H1 (cell line): Measurements from ENCODE around the gene NR3C2. TPM values are rescaled to one million over a fixed set of nuclear protein-coding genes. Genes with fewer than 3 reads are reported as not detected.

Source experiments
- CTCF ChIA-PET: fragments of 300-600 bp; sonication (Branson Sonifier 250); formaldehyde crosslinking; loops from one replicate; lab custom pipeline; 2021; ENCODE audit not compliant: partially characterized antibody; lab: Charles Lee
- POLR2A ChIA-PET: fragments of 300-600 bp; sonication (Branson Sonifier 250); formaldehyde crosslinking; loops from one replicate; lab custom pipeline; 2021; ENCODE audit warnings: inconsistent platforms; ENCODE audit not compliant: partially characterized antibody; lab: Charles Lee
- DNase-seq, 2 experiments: peaks; one replicate each; pipeline versions ENCODE4 v3.0.0 to v3.0.0-alpha.2; 2010 to 2022; ENCODE audit warnings: low spot score in 2 of 2, low read depth in 1 of 2, mixed read lengths in 1 of 2
- FAIRE-seq: peaks from 2 replicates; lab custom pipeline; 2011; peaks lifted over from hg19 to GRCh38; lab: Jason Lieb, UNC
- H2AFZ ChIP-seq: 2 replicates; pipeline ENCODE4 v1.8.1; 2012; ENCODE audit warnings: low read length, inconsistent platforms
- H2AK5ac ChIP-seq: 2 replicates; pipeline ENCODE4 v1.6.1; 2013; ENCODE audit warnings: low read depth, low read length
- H2BK120ac ChIP-seq: replicated peaks from 2 replicates; pipeline ENCODE3; 2013; ENCODE audit warnings: low read depth, low read length, inconsistent platforms
- H2BK12ac ChIP-seq: 2 replicates; pipeline ENCODE4 v1.6.1; 2013; ENCODE audit warnings: low read depth, low read length
- H2BK15ac ChIP-seq: 2 replicates; pipeline ENCODE4 v1.6.1; 2013; ENCODE audit warnings: low read length
- H2BK20ac ChIP-seq: 2 replicates; pipeline ENCODE4 v1.6.1; 2013; ENCODE audit warnings: low read length
- H2BK5ac ChIP-seq: 2 replicates; pipeline ENCODE4 v1.6.1; 2013; ENCODE audit warnings: low read depth, low read length
- H3K14ac ChIP-seq: 2 replicates; pipeline ENCODE4 v1.6.1; 2013; ENCODE audit warnings: inconsistent platforms; ENCODE audit not compliant: insufficient read length
- H3K18ac ChIP-seq: 2 replicates; pipeline ENCODE4 v1.6.1; 2013; ENCODE audit warnings: low read length; ENCODE audit errors: extremely low read depth
- H3K23ac ChIP-seq: 2 replicates; pipeline ENCODE4 v1.6.1; 2013; ENCODE audit warnings: inconsistent platforms; ENCODE audit not compliant: insufficient read length
- H3K23me2 ChIP-seq: 2 replicates; pipeline ENCODE4 v1.6.1; 2013; ENCODE audit warnings: low read depth, low read length
- H3K27ac ChIP-seq: 2 replicates; pipeline ENCODE4 v1.6.1; 2011; ENCODE audit warnings: low read depth, low read length, inconsistent platforms
- H3K27me3 ChIP-seq, 4 experiments: replicated peaks in 1 of 4; 1 replicate in 1 of 4; 2 replicates in 3 of 4; pipeline versions ENCODE4 v1.6.1 to v1.8.1; 2011 to 2013; ENCODE audit warnings: low read length in 3 of 4, mild to moderate bottlenecking in 3 of 4, inconsistent platforms in 2 of 4, mixed read lengths in 2 of 4, moderate library complexity in 1 of 4; ENCODE audit not compliant: control insufficient read depth in 3 of 4, insufficient read depth in 3 of 4; ENCODE audit errors: extremely low read depth in 1 of 4
- H3K36me3 ChIP-seq, 4 experiments: 2 replicates each; pipeline versions ENCODE4 v1.6.1 to v1.8.1; 2011 to 2013; ENCODE audit warnings: mild to moderate bottlenecking in 4 of 4, low read length in 3 of 4, moderate library complexity in 2 of 4, control low read depth in 1 of 4, inconsistent platforms in 1 of 4; ENCODE audit not compliant: insufficient read depth in 4 of 4, control insufficient read depth in 2 of 4
- H3K4ac ChIP-seq: replicated peaks from 2 replicates; pipeline ENCODE3; 2013; ENCODE audit warnings: low read length, low read depth, mixed read lengths, inconsistent platforms; ENCODE audit not compliant: insufficient read length
- H3K4me1 ChIP-seq, 4 experiments: replicated peaks in 1 of 4; 1 replicate in 1 of 4; 2 replicates in 3 of 4; pipeline versions ENCODE4 v1.6.1 to v1.8.1; 2011 to 2013; ENCODE audit warnings: low read length in 3 of 4, inconsistent platforms in 2 of 4, mixed read lengths in 1 of 4; ENCODE audit not compliant: insufficient read depth in 4 of 4, control insufficient read depth in 3 of 4
- H3K4me2 ChIP-seq, 2 experiments: 2 replicates each; pipeline versions ENCODE4 v1.6.1 to v1.8.1; 2011 to 2013; ENCODE audit warnings: low read depth in 2 of 2, low read length in 2 of 2, control low read depth in 1 of 2, inconsistent platforms in 1 of 2, mild to moderate bottlenecking in 1 of 2; ENCODE audit not compliant: insufficient read depth in 1 of 2
- H3K4me3 ChIP-seq, 4 experiments: fragments of 200-600, 300-600 bp in 1 of 4; sonication (generic), shearing (Covaris generic), sonication (Bioruptor Twin) in 1 of 4; 2 replicates each; pipeline versions ENCODE4 v1.5.1 to v1.8.1; 2011 to 2016; ENCODE audit warnings: low read length in 4 of 4, low read depth in 3 of 4, control low read depth in 2 of 4, inconsistent platforms in 2 of 4, mild to moderate bottlenecking in 2 of 4, mixed read lengths in 1 of 4, moderate library complexity in 1 of 4; ENCODE audit not compliant: insufficient read depth in 2 of 4; ENCODE audit errors: extremely low read depth in 1 of 4
- H3K56ac ChIP-seq: replicated peaks from 2 replicates; pipeline ENCODE3; 2013; ENCODE audit warnings: low read depth, mild to moderate bottlenecking, mixed read lengths, low read length, inconsistent platforms; ENCODE audit not compliant: insufficient read length
- H3K79me1 ChIP-seq: 2 replicates; pipeline ENCODE4 v1.6.1; 2013; ENCODE audit warnings: low read depth, low read length, control low read depth
- H3K79me2 ChIP-seq, 2 experiments: 2 replicates each; pipeline versions ENCODE4 v1.6.1 to v1.8.1; 2012 to 2013; ENCODE audit warnings: low read length in 2 of 2, mild to moderate bottlenecking in 2 of 2, inconsistent platforms in 1 of 2; ENCODE audit not compliant: insufficient read depth in 2 of 2, control insufficient read depth in 1 of 2
- H3K9ac ChIP-seq, 4 experiments: replicated peaks in 1 of 4; 1 replicate in 1 of 4; 2 replicates in 3 of 4; pipeline versions ENCODE4 v1.6.1 to v1.8.1; 2011 to 2013; ENCODE audit warnings: low read depth in 3 of 4, low read length in 3 of 4, control low read depth in 2 of 4, mild to moderate bottlenecking in 2 of 4, moderate library complexity in 2 of 4, inconsistent platforms in 1 of 4; ENCODE audit errors: extremely low read depth in 1 of 4
- H3K9me3 ChIP-seq, 2 experiments: 2 replicates each; pipeline versions ENCODE4 v1.6.1 to v1.8.1; 2012 to 2013; ENCODE audit warnings: mild to moderate bottlenecking in 2 of 2, moderate library complexity in 2 of 2, control low read depth in 1 of 2, inconsistent platforms in 1 of 2, low read depth in 1 of 2, low read length in 1 of 2, mixed read lengths in 1 of 2; ENCODE audit not compliant: insufficient read depth in 2 of 2
- H4K20me1 ChIP-seq, 2 experiments: replicated peaks in 1 of 2; 2 replicates each; pipeline versions ENCODE3 to v1.8.1; 2011 to 2013; ENCODE audit warnings: inconsistent platforms in 2 of 2, low read length in 2 of 2, mild to moderate bottlenecking in 1 of 2; ENCODE audit not compliant: insufficient read depth in 2 of 2, control insufficient read depth in 1 of 2
- H4K5ac ChIP-seq: 2 replicates; pipeline ENCODE4 v1.6.1; 2013; ENCODE audit warnings: low read length, low read depth, mixed read lengths, inconsistent platforms; ENCODE audit not compliant: insufficient read length
- H4K8ac ChIP-seq: 2 replicates; pipeline ENCODE4 v1.8.0; 2013; ENCODE audit warnings: mild to moderate bottlenecking, moderate library complexity, low read length, inconsistent platforms; ENCODE audit not compliant: insufficient read depth; ENCODE audit errors: extremely low read depth
- H4K91ac ChIP-seq: replicated peaks from 2 replicates; pipeline ENCODE3; 2013; ENCODE audit warnings: low read length, mixed read lengths, inconsistent platforms; ENCODE audit not compliant: insufficient read length
- RBBP5 ChIP-seq: IDR thresholded peaks from 2 replicates; pipeline ENCODE4 v1.7.1; 2012; ENCODE audit warnings: low read depth, mild to moderate bottlenecking, inconsistent platforms, low read length, moderate library complexity, borderline replicate concordance
- WGBS, 2 experiments: shearing (Covaris generic) in 1 of 2; methylation state at CpG; one replicate each; pipeline versions ENCODE4 v1.1.6 to v1.1.7; 2013 to 2015; ENCODE audit warnings: low lambda C conversion rate in 2 of 2, mixed read lengths in 2 of 2, inconsistent platforms in 1 of 2, low coverage in 1 of 2, missing lambda C conversion rate in 1 of 2; ENCODE audit not compliant: insufficient replicate concordance in 2 of 2, insufficient coverage in 1 of 2, insufficient read length in 1 of 2; ENCODE audit errors: extremely low coverage in 1 of 2, missing lambda C conversion rate in 1 of 2; 5-methylcytosine and 5-hydroxymethylcytosine counted together
- polyA plus RNA-seq, 7 experiments: library from polyadenylated mRNA; depleted of rRNA in 3 of 7; stranded (reverse) in 5 of 7; unstranded in 2 of 7; fragments of >200 nt in 5 of 7; fragments of 200-250 nt in 2 of 7; gene quantifications; 1 replicate in 5 of 7; 2 replicates in 1 of 7; 4 replicates in 1 of 7; pipeline versions ENCODE4 v1.2.1 to v1.2.3, GENCODE V29; 2011 to 2013; ENCODE audit warnings: missing spikeins in 2 of 7, mixed read lengths in 2 of 7
- total RNA-seq: library from RNA; stranded (reverse); fragmentation: NEBNext Ultra II Directional; extraction: Animal tissue kit (Norgen Biotek cat#: 25700); gene quantifications from 2 replicates; pipeline ENCODE4 v1.2.1, GENCODE V29; 2021

The NR3C2 gene
- total and polyA plus RNA-seq, 2 of the 8 experiments (the other 6 are each of a cell fraction or from before 2014, with no cell fraction given), result 0.80 to 3.9 TPM

DNA sequence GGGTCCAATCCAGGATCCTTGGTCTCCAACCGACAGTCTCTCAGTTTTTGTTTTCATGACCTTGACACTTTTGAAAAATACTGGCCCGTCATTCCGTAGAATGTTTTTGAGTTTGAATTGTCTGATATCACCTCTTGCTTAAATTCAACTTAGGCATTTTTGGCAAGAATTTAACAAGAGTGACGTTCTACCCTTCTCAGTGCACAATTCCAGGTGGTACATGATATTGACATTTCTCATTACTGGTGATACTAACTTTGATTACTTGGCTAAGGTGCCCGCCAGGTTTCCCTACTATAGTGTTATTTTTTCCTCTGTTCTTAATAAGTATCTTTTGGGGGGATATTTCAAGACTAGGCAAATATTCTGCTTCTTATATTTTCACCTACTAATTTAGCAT is 215.1 kb downstream of the NR3C2 start:
- H2BK15ac ChIP-seq, result no peak overlapping the region
- no peak overlapping the region for H3K4me2 ChIP-seq
- no peak overlapping the region for H3K4me3 ChIP-seq
- H4K5ac ChIP-seq, result no peak overlapping the region
- no peak overlapping the region for H2AFZ ChIP-seq
- H3K23me2 ChIP-seq, result no peaks in the 10 kb centered on the region
- H4K91ac ChIP-seq, result no peak overlapping the region
- H3K14ac ChIP-seq, result no peak overlapping the region
- no peak overlapping the region for H2BK20ac ChIP-seq
- H3K18ac ChIP-seq, result no peak overlapping the region
- H2BK12ac ChIP-seq, result no peak overlapping the region
- no peak overlapping the region for H2BK5ac ChIP-seq
- DNase-seq (no peak), FAIRE-seq (no peak)
- POLR2A ChIA-PET, result no interaction called here
- H3K36me3 ChIP-seq, result no peaks in the 10 kb centered on the region
- H4K8ac ChIP-seq, result no peak overlapping the region
- WGBS, 2 experiments, result 77% methylated on average over 5 of the region's 5 CpGs; no CpG with 5 or more reads in 1 of the 2 experiments
- CTCF ChIA-PET, result no interaction called here
- H2AK5ac ChIP-seq, result no peak overlapping the region
- no peaks in the 10 kb centered on the region for H3K27me3 ChIP-seq
- H3K27ac ChIP-seq, result no peak overlapping the region
- H4K20me1 ChIP-seq, result no peaks in the 10 kb centered on the region
- no peaks in the 10 kb centered on the region for H3K9me3 ChIP-seq
- no peak overlapping the region for H3K4ac ChIP-seq
- H3K9ac ChIP-seq, result no peak overlapping the region
- peaks cover 0 to 2% (median 0%) of the 10 kb centered on the region in 4 experiments; a peak in 1 of 7 replicates for H3K4me1 ChIP-seq
- H3K79me1 ChIP-seq, result no peaks in the 10 kb centered on the region
- H2BK120ac ChIP-seq, result no peak overlapping the region
- no peak overlapping the region for H3K56ac ChIP-seq
- H3K23ac ChIP-seq, result no peak overlapping the region
- no peaks in the 10 kb centered on the region for H3K79me2 ChIP-seq
- TF ChIP-seq RBBP5, result no peak
